GM12878 (cell line): ENCODE data around the gene PPP1CC.

Experiments used
- ATF7 ChIP-seq: fragments of 450-650 bp; IDR thresholded peaks from 2 replicates; pipeline ENCODE4 v1.6.1; 2016; ENCODE audit warnings: low read depth, mild to moderate bottlenecking
- BACH1 ChIP-seq: fragments of 450-650 bp; IDR thresholded peaks from 2 replicates; pipeline ENCODE4 v1.6.1; 2017; ENCODE audit warnings: mild to moderate bottlenecking, borderline replicate concordance
- CTCF ChIP-seq, 3 experiments: IDR thresholded peaks in 2 of 3; conservative IDR thresholded peaks in 1 of 3; 2 replicates each; pipeline ENCODE4 v1.5.1; 2011; ENCODE audit warnings: low read depth in 3 of 3, low read length in 3 of 3, mild to moderate bottlenecking in 3 of 3, control low read depth in 2 of 3, moderate library complexity in 2 of 3, inconsistent platforms in 1 of 3, mixed read lengths in 1 of 3; ENCODE audit not compliant: control insufficient read depth in 2 of 3, insufficient read depth in 1 of 3; ENCODE audit errors: extremely low read depth in 1 of 3
- EP300 ChIP-seq, 2 experiments: fragments of 150-350 bp in 1 of 2; IDR thresholded peaks; 2 replicates each; pipeline ENCODE4 v1.6.1; 2011 to 2012; ENCODE audit warnings: low read depth in 2 of 2, low read length in 2 of 2, borderline replicate concordance in 1 of 2, improper control_type of control experiment in 1 of 2, inconsistent platforms in 1 of 2; ENCODE audit not compliant: control insufficient read depth in 1 of 2
- EZH2 ChIP-seq: IDR thresholded peaks from 2 replicates; pipeline ENCODE4 v1.6.1; 2012; ENCODE audit warnings: low read depth, mild to moderate bottlenecking, control low read depth, inconsistent platforms, low read length, borderline replicate concordance; ENCODE audit not compliant: control insufficient read depth
- GABPA ChIP-seq: IDR thresholded peaks from 2 replicates; pipeline ENCODE4 v1.6.1; 2014; ENCODE audit warnings: antibody characterized with exemption, low read depth, mild to moderate bottlenecking, inconsistent platforms
- HDAC2 ChIP-seq: fragments of 200-600 bp; sonication (generic); IDR thresholded peaks from 2 replicates; pipeline ENCODE4 v1.6.1; 2017
- JUND ChIP-seq: IDR thresholded peaks from 2 replicates; pipeline ENCODE4 v1.6.1; 2012; ENCODE audit warnings: low read depth, mild to moderate bottlenecking, low read length, improper control_type of control experiment, moderate library complexity
- MAX ChIP-seq: IDR thresholded peaks from 2 replicates; pipeline ENCODE4 v1.6.1; 2012; ENCODE audit warnings: low read depth, low read length, improper control_type of control experiment
- POLR2A ChIP-seq: IDR thresholded peaks from 2 replicates; pipeline ENCODE4 v1.6.1; 2011; ENCODE audit warnings: low read depth, mild to moderate bottlenecking, low read length
- RAD51 ChIP-seq: fragments of 450-650 bp; IDR thresholded peaks from 2 replicates; pipeline ENCODE4 v1.6.1; 2016; ENCODE audit warnings: moderate library complexity, mild to moderate bottlenecking, inconsistent platforms

GRCh38 chr12:110726028-110726427, 16.7 kb downstream of the PPP1CC start:
- TF ChIP-seq ATF7: no peak
- TF ChIP-seq GABPA: no peak
- TF ChIP-seq MAX: no peak
- no peak for TF ChIP-seq CTCF (IDR thresholded peaks at IDR 0.05 in 2 of 3, conservative IDR thresholded peaks at IDR 0.05 in 1 of 3; ENCODE audit: control insufficient read depth in 2 of 3, extremely low read depth in 1 of 3, insufficient read depth in 1 of 3, low read depth in 3 of 3, low read length in 3 of 3)
- TF ChIP-seq JUND: no peak
- no peak for TF ChIP-seq RAD51
- TF ChIP-seq POLR2A: no peak
- TF ChIP-seq HDAC2: no peak
- TF ChIP-seq EZH2: no peak
- TF ChIP-seq EP300 (IDR thresholded peaks at IDR 0.05; ENCODE audit: borderline replicate concordance in 1 of 2, control insufficient read depth in 1 of 2, low read depth in 2 of 2, low read length in 2 of 2): no peak
- no peak for TF ChIP-seq BACH1
